ENCODE measurements around the gene TRAPPC2L.

Gene TRAPPC2L

GRCh38 chr16:88904676-88905365, 47.9 kb downstream of the TRAPPC2L start:
- DNase-seq (ENCODE audit: insufficient read length, low spot score), result no peak

DNA sequence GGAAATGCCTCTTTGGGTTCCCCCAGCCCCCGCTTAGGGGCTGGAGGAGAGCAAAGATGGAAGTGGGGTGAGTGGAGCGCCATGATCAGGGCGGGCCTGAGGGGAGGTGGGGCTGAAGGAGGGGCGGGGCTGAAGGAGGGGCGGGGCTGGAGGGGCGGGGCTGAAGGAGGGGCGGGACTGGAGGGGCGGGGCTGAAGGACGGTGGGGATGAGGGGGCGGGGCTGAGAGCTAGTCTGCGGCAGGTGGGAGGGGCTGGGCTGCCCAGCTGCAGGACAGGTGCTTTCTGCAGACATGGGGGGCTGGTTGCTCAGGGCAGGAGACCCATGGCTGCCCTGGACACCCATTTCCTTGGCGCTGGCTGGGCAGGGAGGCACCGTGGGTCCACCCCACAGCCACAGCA, 48.6 kb downstream of the TRAPPC2L start:
- DNase-seq (ENCODE audit: insufficient read length, low spot score) (peak; percentile 68), FAIRE-seq (no peak)

More at GRCh38 chr16:88904676-88905365, 47.9 kb downstream of the TRAPPC2L start:
- no peak for FAIRE-seq

DNA sequence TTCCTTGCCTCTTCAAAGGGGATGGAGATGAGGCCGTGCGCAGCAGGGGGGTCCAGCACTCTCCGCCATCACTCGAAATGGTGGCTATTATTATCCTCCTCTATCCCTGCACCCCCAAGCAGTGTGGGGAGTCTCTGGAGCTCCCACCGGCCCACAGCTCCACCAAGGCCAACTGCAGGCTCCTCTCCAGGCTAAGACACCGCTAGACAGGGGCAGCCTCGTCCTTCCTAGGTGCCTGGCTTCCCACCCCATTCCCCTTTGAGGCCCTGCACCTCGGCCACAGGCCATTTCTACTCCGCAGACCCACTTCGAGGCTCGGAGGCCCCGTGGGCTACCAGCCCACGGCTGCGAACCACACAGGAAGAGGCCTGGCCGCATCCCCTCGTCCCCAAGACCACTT, 49.1 kb downstream of the TRAPPC2L start:
- DNase-seq (ENCODE audit: insufficient read length, low spot score) (no peak), FAIRE-seq (no peak)

DNA sequence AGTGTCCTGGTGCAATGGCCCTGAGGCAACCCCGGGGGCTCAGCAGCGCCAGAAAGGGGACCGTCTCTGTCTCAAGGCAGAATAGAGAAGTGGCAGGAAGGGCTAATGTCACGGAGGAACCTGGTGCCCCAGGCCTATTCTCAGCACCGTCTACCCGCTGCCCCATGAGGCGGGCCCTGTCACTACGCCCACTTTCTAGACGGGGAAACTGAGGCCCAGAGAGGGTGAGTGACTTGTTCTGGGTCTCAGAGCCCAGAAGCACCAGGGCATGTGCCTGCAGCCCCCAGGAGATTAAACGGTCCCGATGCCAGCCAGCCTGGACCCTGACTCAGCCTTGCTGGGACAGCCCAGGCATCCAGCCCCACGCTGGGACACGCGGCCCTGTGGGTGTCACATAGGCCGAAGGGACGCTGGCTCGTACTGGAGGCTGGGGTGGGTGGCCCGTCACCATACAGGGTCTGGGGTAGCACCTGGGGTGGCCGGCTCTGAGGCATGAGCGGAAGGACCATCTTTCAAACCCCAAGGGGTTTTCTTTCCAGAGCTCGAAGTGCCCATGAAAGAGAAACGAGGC, 49.7 kb downstream of the TRAPPC2L start:
- FAIRE-seq, result no peak
- no peak for DNase-seq (ENCODE audit: insufficient read length, low spot score)

DNA sequence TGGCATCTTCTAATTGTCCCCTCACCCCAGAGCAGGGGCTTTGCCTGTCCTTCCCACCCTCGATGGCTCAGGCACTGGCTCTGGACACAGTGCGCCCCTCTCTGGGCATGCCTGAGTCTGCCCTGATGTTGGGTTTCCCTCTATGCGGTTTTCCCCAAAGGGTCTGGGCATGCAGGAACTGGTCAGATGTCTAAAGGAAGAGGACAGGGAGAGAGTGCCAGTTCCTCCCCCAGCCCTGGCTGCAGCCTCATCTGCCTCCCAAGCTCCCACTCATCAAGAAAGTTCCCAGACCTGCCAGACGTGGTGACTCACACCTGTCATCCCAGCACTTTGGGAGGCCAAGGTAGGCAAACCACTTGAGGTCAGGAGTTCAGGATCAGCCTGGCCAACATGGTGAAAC, 50.8 kb downstream of the TRAPPC2L start:
- no peak for DNase-seq (ENCODE audit: insufficient read length, low spot score)

DNA sequence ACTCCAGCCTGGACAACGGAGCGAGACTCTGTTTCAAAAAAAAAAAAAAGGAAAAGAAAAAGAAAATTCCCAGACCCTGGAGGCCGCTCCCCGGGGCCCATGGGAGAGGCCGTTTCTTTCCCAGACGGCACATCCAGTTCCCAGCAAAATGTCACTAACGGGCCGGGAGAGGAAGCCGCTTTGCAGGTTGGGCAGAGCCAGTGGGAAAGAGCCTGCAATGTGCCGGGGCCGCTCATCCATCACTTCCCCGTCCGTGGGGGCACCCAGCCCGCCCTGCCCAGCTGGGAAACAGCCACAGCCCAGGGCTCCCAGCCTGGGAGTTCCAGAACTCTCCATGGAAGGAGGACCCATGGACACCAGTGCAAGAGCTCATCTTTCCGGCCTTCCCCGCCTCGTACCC, 51.4 kb downstream of the TRAPPC2L start:
- FAIRE-seq, result no peak

More for the DNA sequence above, 50.8 kb downstream of the TRAPPC2L start:
- no peak for FAIRE-seq

DNA sequence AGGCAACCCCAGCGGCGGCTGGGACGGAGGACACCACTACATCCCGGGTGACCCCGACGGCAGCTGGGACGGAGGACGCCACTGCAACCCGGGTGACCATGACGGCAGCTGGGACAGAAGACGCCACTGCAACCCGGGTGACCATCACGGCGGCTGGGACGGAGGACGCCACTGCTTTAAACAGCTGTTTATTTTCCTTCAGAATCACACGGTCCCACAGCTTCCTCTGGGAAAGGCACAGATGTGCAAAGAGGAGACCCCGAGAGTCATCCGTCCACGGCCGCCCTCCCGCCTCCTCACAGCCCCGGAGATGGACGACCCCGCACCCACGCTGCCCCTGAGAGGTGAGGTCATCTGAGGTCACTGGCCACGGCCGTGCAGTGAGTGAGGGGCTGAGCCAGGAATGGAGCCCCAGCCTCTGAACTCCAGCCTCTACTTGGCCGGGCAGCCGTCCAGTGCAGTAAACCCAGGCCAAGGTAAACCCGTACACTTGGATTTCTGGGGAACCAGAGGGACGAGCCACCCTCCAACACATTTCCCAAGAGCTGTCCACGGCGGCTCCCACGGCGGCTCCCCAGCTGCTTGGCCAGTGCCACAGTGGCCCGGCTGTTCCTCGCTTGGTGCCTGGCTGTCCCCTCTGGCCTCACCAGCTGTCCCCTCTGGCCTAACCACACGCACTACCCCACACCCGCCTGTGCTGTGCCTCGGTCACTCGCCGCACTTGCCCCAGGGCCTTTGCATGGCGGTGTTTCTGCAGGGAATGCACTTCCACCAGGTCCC, 52.7 kb downstream of the TRAPPC2L start:
- FAIRE-seq, result no peak

More for the DNA sequence above, 51.4 kb downstream of the TRAPPC2L start:
- no peak for DNase-seq (ENCODE audit: insufficient read length, low spot score)

DNA sequence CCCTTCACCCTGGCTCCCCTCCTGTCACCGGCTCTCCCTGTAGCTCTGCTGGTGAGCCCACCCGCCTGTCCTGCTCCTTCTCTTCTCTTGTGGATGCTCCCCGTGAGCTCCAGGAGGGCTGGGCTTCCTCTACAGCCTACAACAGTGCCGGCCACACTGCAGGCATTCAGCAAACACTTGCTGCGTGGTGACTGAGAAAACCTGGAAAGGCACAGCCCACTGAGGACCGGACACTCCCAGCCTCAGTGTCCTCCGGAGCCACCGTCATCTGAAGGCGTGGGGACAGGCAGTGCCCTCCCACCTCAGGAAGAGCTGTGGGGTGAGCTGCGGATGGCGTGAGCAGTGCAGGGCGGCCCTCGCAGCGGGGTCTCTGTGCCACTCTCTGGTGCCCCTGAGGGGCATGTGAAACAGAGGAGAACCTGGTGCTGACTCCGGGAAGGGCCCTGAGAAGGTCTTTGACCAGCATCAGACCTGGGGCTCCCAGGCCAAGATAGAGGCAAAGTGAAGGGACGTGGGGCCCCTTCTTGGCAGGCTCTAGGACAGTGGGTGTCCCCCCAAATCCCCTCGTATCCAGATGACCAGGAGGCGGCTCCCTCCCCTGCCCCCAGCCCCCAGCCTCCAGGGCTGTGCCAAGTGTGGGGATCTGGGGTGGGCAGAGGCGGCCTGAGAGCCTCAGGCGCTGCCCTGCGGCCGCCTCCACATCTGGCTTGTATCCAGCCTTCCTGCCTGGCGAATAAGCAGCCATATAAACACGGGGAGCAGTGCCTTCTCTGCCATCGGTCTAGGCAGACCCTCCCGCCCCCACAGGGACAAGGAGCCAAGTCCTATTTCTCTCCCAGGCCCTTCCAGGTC, 53.6 kb downstream of the TRAPPC2L start:
- FAIRE-seq, result no peak
- no peak for DNase-seq (ENCODE audit: insufficient read length, low spot score)

More for the DNA sequence above, 52.7 kb downstream of the TRAPPC2L start:
- no peak for DNase-seq (ENCODE audit: insufficient read length, low spot score)

GRCh38 chr16:88911136-88911945, 54.4 kb downstream of the TRAPPC2L start:
- FAIRE-seq (no peak), DNase-seq (ENCODE audit: insufficient read length, low spot score) (no peak)

DNA sequence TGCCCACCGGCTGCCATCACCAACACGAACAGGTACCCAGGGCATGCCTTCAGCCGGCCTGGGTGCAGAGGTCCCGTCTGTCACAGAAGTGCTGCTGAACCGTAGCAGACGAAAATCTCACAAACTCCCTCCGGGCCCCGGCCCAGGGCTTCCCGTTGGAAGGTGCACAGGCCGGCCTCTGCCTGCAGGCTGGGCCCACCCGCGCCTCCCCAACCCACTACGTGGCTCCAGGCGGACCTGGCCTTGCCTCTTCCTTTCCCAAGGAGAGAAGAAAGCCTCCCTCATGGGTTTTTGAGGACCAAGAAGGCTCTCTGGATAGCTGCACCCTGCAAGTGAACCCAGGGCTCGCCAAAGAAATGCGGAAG, 55.0 kb downstream of the TRAPPC2L start:
- FAIRE-seq, result no peak

More for the DNA sequence above, 55.0 kb downstream of the TRAPPC2L start:
- DNase-seq (ENCODE audit: insufficient read length, low spot score), result no peak

All from GM19239 (cell line).